LNCaP clone FGC (cell line): ENCODE data around the gene STRIP1.

ENCODE experiments used
- DNase-seq: peaks from one replicate; pipeline ENCODE4 v3.0.0-alpha.2; 2011; ENCODE audit warnings: low read depth
- H3K4me3 ChIP-seq: 2 replicates; pipeline ENCODE4 v1.5.1; 2011; ENCODE audit warnings: mild to moderate bottlenecking, low read depth, low read length, control low read depth
- TF ChIP-seq, protein P1 (sequence below): IDR thresholded peaks from 2 replicates; pipeline ENCODE4 v1.5.1; 2012; ENCODE audit warnings: mild to moderate bottlenecking; ENCODE audit not compliant: control insufficient read depth, insufficient read depth; ENCODE audit errors: extremely low read depth

Gene STRIP1, protein sequence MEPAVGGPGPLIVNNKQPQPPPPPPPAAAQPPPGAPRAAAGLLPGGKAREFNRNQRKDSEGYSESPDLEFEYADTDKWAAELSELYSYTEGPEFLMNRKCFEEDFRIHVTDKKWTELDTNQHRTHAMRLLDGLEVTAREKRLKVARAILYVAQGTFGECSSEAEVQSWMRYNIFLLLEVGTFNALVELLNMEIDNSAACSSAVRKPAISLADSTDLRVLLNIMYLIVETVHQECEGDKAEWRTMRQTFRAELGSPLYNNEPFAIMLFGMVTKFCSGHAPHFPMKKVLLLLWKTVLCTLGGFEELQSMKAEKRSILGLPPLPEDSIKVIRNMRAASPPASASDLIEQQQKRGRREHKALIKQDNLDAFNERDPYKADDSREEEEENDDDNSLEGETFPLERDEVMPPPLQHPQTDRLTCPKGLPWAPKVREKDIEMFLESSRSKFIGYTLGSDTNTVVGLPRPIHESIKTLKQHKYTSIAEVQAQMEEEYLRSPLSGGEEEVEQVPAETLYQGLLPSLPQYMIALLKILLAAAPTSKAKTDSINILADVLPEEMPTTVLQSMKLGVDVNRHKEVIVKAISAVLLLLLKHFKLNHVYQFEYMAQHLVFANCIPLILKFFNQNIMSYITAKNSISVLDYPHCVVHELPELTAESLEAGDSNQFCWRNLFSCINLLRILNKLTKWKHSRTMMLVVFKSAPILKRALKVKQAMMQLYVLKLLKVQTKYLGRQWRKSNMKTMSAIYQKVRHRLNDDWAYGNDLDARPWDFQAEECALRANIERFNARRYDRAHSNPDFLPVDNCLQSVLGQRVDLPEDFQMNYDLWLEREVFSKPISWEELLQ

GRCh38 chr1:110034451-110035235 lies at the start of gene STRIP1:
TSS of gene STRIP1 (plus strand) at chr1:110034624. CDS start at chr1:110034638, 14 bp downstream.
- H3K4me3 ChIP-seq, result peak within 1 kb of the TSS; percentile 91
- TF ChIP-seq, protein P1, sequence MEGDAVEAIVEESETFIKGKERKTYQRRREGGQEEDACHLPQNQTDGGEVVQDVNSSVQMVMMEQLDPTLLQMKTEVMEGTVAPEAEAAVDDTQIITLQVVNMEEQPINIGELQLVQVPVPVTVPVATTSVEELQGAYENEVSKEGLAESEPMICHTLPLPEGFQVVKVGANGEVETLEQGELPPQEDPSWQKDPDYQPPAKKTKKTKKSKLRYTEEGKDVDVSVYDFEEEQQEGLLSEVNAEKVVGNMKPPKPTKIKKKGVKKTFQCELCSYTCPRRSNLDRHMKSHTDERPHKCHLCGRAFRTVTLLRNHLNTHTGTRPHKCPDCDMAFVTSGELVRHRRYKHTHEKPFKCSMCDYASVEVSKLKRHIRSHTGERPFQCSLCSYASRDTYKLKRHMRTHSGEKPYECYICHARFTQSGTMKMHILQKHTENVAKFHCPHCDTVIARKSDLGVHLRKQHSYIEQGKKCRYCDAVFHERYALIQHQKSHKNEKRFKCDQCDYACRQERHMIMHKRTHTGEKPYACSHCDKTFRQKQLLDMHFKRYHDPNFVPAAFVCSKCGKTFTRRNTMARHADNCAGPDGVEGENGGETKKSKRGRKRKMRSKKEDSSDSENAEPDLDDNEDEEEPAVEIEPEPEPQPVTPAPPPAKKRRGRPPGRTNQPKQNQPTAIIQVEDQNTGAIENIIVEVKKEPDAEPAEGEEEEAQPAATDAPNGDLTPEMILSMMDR, result no peak
- peak; percentile 87 for DNase-seq

DNA sequence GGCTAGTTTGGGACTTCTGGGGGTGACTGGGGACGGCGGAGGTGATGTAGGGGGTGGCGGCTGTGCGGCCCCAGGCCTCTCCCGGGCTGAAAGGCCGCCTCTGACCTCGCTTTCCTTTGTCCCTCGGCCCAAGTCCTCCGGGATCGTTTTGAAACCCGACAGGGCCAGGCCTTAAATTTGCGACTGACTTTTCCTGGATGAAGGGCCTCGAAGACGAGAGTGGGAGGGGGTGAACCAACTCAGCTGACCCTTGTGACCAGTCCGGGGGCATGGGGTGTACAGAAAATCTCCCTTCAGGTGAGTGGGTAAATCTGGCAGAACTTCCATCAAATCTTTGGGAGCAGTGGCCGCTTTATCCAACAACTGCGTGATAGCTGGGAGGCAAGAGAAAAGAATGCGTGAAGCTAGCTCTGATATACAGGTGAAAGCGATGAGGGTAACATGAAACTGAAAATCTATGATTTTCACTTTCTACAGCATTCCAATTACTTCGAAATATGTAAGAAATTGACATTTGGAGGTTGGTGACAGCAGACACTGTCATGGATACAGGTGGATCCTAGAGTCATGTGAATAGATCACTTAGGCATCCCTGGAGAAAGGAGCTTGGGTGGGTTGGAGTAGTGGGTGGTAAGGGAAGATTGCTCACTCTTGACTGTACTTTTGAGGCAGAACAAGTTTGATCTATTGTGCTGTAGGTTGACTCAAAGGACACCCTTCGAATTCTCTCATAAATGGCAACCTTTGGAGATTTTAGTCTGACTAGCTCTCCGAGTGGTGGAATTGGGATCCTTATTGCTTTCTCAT lies 49.0 kb upstream of the STRIP1 start:
- TF ChIP-seq, protein P1, result no peak
- no peak for DNase-seq
- peak overlapping the region; percentile 70 for H3K4me3 ChIP-seq

DNA sequence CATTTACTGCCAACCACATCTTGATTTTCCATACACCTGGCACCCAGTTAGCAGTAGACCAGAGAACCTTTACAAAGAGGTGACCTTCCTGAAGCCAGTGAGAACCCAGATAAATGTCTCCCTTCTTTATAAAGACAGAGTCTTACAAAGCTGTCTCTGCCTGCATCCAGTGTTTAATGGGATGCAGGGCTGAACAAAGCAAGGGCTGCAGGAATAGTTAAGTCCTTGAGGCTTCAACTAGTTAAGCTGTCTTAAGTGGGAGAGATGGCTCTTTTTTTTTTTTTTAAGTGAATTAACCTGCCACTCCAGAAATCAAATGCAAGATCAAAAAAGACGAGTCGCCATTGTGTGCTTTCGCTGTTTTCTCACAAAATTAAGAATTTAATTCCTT lies 48.4 kb upstream of the STRIP1 start:
- TF ChIP-seq, protein P1, result no peak
- DNase-seq, result no peak
- H3K4me3 ChIP-seq, result peak overlapping the region; percentile 70

GRCh38 chr1:109988349-109988914 lies 46.0 kb upstream of the STRIP1 start:
- TF ChIP-seq, protein P1, result no peak
- no peak overlapping the region for H3K4me3 ChIP-seq

GRCh38 chr1:109989506-109990301 lies 44.7 kb upstream of the STRIP1 start:
- no peak for DNase-seq
- no peak overlapping the region for H3K4me3 ChIP-seq
- TF ChIP-seq, protein P1, result no peak

More at GRCh38 chr1:109988349-109988914, 46.0 kb upstream of the STRIP1 start:
- DNase-seq, result no peak
